Fibroblast of villous mesenchyme (primary cell): ENCODE results near the gene FCHSD1. TPM values are rescaled to one million over a fixed set of nuclear protein-coding genes. Genes with fewer than 3 reads are reported as not detected.

Source experiments
- DNase-seq: peaks from one replicate; pipeline ENCODE4 v3.0.0-alpha.2; 2010; ENCODE audit warnings: low read depth
- H3K4me3 ChIP-seq: 2 replicates; pipeline ENCODE4 v1.5.1; 2011; ENCODE audit warnings: low read depth, mild to moderate bottlenecking, low read length
- CTCF ChIP-seq: IDR thresholded peaks from 2 replicates; pipeline ENCODE4 v1.5.1; 2012; ENCODE audit warnings: low read depth, mild to moderate bottlenecking, low read length; ENCODE audit not compliant: insufficient read depth
- total RNA-seq: library from RNA; depleted of rRNA; stranded (reverse); fragments of >200 nt; gene quantifications from 2 replicates; pipeline ENCODE4 v1.2.3, GENCODE V29; 2012

FCHSD1 gene
- 24.2 and 25.8 TPM in 2 replicates for total RNA-seq

DNA sequence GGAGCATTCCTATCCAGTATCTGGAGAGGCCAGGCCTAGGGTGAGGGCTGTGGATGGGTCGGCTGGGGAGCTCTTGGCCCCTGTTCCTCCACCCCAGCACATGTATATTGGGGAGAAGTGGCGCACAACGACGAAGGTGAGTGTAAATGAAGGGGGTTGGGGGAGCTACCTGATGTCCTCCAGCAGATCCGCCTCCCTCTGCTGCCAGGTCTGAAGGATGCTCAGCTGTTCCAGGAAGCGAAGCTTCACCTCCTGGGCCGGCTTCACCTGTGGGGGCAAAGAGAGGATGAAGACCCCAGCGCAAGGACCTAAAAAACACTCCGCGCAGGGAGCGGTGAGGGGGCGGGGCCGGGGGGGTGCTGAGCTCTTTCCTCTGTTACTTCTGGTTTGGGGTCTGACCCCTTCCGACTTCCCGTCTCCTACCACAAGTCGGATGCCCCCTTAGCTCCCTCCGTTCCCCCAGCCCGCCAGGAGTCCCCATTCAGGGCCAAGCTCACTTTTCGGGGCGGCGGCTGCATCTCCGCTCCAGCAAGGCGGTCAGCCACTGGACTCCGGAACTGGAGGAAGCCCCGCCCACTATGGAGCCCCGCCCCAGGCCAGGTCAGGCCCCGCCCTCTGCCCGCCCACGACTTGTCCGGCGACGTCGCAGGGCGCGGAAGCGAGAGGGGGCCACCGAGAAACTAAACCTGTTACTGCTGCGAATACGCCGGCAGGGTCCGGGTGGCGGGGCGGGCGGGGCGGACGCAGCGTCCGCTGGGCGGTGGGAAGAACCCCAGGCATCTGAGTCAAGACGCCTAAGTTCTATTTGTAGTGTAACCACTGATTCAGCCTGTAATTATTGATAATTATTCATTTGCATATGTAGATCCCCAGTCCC, at the start of gene FCHSD1:
TSS of gene FCHSD1 (minus strand) at position 568 of the 877 bp plus-strand sequence. CDS start at position 518, 50 bp downstream.
- TF ChIP-seq CTCF = no peak
- peak; percentile 82 for DNase-seq
- H3K4me3 ChIP-seq = peak within 1 kb of the TSS; percentile 87

GRCh38 chr5:141697586-141697985, 46.4 kb upstream of the FCHSD1 start:
- no peak overlapping the region for H3K4me3 ChIP-seq
- TF ChIP-seq CTCF = no peak
- no peak for DNase-seq

- H3K4me3 ChIP-seq = no peak overlapping the region
- DNase-seq = no peak
- no peak for TF ChIP-seq CTCF
These were observed 45.2 kb upstream of the FCHSD1 start for GRCh38 chr5:141696431-141696830.

- no peak overlapping the region for H3K4me3 ChIP-seq
- no peak for DNase-seq
- TF ChIP-seq CTCF = no peak
These were observed 44.5 kb upstream of the FCHSD1 start for GRCh38 chr5:141695627-141696215.

DNA sequence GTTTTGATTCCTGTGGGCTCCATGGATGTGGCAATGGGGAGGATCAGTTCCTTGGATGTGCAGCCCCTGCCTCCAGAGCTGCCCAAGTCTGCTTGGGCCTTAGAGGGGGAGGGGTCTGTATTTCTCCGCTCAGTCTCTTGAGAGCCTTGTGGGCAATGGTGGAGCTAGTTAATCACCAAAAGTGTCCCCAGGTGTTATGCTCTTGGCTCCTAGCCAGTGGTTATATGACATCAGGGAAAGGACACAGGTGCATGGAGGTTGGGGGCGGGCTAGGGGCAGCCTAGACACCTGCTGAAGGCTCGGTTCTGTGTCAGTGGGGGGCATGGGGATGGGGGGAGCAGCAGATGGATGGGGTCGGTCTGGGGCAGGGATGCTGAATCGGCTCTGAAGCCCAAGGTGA, 43.3 kb upstream of the FCHSD1 start:
- no peak for DNase-seq
- H3K4me3 ChIP-seq = no peak overlapping the region
- TF ChIP-seq CTCF = no peak

GRCh38 chr5:141692919-141693725, 41.9 kb upstream of the FCHSD1 start:
- no peak for TF ChIP-seq CTCF
- H3K4me3 ChIP-seq = no peak overlapping the region
- no peak for DNase-seq
